Left hindlimb (tissue), 1 donor: ENCODE data around the gene TPH2.
A peak's percentile ranks its signal among the peaks of the same experiment; 100 is the strongest.

Source experiments
- DNase-seq: peaks from one replicate; pipeline ENCODE4 v3.0.0-alpha.2; 2018

The TPH2 gene

GRCh38 chr12:71967211-71967610 is 28.6 kb downstream of the TPH2 start:
- no peak for DNase-seq

GRCh38 chr12:71969330-71969729 is 30.7 kb downstream of the TPH2 start:
- DNase-seq = no peak

- DNase-seq = no peak
Observed at GRCh38 chr12:71970031-71970430, 31.4 kb downstream of the TPH2 start.

GRCh38 chr12:71972441-71973074 is 33.9 kb downstream of the TPH2 start:
- no peak for DNase-seq

DNA sequence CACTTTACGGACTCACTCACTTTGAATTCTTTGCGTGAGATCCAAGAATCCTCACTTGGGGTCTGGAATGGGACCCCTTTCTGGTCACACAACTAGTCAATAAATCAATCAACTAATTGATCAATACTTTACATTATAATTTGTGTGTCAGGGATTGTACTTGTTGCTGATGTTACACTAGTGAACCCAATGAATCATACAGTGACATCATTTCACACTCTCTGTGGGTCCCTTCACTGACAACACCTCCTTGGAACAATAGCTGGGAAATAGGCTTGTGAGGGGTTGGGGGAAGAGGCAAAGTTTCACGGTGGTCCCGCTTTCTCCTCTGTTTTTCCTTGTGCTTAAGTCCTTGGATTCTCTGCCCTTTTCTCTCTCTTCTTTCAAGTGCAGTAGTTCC is 35.0 kb downstream of the TPH2 start:
- no peak for DNase-seq

- DNase-seq = no peak
Observed at GRCh38 chr12:71980538-71980937, 41.9 kb downstream of the TPH2 start.

GRCh38 chr12:71981149-71981548 is 42.5 kb downstream of the TPH2 start:
- no peak for DNase-seq

GRCh38 chr12:71994715-71995114 is 56.1 kb downstream of the TPH2 start:
- no peak for DNase-seq

- DNase-seq = no peak
Observed at GRCh38 chr12:71999795-72000194, 61.1 kb downstream of the TPH2 start.

DNA sequence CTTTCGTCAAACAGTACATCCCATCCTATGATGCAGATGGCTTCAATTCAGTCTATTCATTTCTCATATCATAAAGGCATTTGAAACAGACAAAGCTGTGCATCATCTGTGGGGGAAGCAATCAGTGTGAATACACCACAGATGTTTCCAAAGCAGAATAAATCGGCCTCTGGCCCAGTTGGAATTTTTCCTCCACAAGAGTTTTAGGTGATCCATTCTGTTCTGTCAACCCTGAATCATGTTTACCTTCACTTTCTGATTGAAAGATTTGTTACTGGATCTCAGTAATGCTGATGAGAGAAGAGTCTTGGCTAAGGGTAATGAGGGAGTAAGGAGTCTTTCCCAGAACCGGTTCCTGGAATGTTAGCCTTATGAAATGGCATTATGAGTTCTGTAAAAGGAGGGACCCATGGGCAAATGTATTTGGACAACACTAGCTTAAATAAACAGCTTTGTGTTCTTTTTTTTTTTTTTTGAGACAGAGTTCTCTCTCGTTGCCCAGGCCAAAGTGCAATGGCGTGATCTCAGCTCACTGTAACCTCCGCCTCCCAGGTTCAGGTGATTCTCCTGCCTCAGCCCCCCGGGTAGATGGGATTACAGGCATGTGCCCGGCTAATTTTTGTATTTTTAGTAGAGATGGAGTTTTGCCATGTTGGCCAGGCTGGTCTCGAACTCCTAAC is 62.5 kb downstream of the TPH2 start:
- no peak for DNase-seq

DNA sequence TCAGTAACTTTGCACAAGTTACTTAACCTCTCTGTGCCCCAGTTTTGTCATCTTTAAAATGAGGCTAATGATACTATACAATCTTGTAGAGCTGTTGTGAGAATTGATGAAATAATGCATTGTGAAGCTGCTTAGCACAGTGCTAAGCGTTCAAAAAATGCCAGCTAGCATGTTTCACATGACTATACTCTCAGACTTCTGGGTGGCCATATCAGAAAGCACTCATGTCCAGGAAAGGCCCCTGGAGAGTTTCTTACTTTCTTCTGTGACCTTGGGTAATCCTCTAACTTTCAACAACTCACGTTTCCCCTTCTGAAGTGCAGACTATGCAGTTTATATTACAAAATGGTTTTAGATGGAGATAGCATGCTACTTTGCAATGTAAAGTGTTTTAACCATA is 68.1 kb downstream of the TPH2 start:
- DNase-seq = no peak

DNA sequence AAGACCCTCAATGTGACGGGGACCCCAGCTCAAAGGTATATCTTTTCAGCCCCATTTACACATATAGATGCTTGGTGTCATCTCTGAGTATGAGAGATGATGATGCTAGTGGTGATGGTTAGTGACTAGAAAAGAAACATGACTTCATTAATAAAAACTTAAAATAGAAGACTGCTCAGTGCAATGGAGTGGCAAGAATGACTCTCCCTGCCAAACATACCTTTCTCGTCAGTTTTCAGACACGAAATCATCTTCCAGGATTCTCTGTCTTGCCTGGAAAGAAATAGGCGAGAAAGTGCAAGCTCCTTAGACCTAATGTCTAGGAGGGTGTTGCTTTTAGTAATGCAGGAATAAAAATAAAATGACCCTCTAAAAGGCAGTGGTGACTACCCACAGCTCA is 71.7 kb downstream of the TPH2 start:
- DNase-seq = no peak

DNA sequence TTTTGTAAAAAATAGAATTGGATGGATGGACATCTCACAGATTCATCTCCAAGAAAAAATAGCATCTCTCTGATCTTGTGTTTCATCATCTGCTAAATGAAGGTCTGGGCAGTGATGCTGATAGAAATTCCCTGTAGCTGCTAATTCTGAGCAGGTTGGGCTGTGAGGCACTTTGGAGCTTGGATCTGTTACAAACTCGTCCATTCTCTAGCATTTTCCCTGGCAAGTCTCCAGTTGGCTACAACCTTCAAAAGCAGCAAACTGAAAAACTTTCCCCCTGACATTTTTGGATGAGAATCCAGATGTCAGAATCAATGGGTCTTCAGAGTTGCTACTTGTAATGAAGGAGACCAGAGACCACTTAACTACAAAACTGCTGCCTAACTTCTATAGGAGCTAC is 72.7 kb downstream of the TPH2 start:
- DNase-seq = no peak

DNA sequence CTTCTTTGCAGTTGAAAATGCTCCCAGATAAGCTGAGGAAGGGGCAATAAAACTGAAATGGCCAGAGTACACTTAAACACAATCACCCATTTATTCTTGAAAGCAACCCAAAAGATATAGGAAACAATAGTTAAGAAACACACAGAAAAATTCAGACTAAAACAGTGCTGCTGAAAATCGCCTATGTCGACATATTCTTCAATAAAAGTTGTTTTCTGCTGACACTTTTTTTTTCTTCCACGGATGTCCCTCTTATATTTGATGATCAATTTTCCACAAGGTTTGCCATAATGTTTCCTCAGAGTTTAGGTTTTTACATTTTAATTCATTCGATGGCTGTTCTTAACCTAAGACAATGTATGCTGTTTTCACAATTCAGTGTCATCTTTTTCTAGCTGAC is 74.2 kb downstream of the TPH2 start:
- DNase-seq = no peak

DNA sequence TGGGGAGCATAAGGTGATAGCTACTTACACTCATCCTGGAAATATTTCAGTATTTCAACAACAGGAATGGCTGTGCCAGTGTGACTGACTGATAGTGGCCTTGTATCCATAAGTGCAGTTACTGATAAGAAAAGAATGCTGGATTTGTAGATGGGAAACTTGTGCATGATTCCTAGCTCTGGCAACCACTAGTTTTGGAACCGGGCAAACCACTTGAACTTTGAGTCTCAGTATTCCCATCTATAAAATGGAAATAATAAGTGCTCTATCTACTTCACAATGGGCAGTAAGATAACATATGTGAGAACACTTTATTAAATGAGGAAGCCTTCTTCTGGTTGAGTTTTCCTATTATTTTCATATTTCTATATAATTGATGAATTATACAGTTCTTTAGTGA is 77.2 kb downstream of the TPH2 start:
- no peak for DNase-seq

DNA sequence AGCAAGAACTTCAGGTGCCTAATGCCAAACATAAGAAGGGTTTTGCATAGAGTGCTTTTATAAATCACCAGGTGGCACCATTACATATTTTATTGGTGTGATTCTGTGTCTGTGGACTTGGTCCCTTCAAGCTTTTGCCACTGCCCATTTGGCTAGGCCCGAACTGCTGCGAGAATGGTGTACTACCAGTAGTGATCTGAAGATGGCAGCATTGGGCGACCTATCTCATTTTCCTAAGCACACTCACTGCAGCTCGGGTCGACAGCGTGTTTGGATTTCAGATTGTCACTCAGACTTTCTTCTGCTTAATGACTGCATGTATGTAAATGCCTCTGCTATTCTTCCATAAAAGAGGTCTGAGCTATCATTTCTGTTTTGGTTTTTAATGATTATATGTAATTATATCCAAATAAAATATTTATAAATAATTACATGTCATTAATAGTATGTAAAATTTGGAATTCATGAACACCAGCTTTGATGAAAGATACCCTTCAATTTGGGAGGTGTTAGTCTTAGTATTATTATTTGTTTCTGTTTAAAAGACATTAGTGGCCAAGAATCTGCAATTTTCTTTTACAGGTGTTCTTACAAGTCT is 78.5 kb downstream of the TPH2 start:
- peak; percentile 69 for DNase-seq

DNA sequence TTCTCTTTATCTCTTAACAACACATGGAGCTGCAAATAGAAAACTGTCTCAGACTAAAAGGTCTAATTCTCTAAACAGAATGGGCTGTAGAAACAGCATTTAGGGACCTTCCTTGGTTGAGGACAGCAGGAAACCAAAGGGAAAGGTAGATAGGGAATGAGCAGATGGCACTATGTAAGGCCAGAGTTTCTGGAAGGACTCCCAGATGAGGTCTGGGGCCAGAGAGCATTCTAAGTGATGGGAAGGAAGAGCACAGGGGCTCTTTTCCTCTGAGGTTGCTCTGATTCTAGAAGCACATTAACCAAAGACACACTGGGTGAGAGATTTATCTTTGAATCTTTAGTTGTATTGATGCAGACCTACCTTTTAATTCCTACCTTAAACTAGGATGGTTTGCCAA is 79.4 kb downstream of the TPH2 start:
- no peak for DNase-seq

DNA sequence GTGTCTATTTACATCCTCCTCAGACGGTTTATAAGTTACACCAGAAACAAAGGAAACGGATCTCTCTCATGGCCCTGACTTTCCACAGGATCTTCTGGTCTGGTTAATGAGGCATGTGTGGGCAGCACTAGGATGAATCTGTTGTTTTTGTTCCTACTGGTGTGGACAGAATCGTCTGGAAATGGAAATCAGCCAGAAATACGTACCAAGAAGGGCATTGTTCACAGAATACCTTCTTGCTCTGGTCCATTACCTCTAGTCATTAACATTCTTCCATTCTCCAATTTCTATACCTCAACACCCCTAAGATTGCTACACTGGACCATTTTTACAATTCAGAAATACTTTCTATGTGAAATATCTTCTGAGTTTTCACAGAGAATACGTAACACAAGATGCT is 86.0 kb downstream of the TPH2 start:
- no peak for DNase-seq

DNA sequence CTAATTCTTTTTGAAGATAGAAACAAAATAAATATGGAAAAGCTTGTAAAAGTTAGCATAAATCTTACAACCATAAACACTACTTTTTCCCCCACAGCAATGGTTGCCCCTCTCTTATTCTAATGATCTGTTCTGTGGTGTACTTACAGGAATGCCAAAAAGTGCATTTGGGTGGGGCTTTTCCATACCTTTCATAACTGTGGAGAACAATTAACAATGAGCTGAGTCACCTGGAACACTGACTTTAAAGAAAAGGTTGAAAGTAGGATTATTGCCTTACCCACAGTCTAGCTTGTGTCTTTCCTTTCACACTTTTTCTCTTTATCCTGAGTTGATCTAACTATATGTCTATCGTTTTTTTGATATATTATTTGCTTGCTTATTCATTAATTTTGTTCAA is 86.9 kb downstream of the TPH2 start:
- no peak for DNase-seq

GRCh38 chr12:72028966-72029365 is 90.3 kb downstream of the TPH2 start:
- no peak for DNase-seq

- no peak for DNase-seq
Observed at GRCh38 chr12:72030277-72030676, 91.6 kb downstream of the TPH2 start.

GRCh38 chr12:72031066-72031465 is 92.4 kb downstream of the TPH2 start:
- DNase-seq = no peak

DNA sequence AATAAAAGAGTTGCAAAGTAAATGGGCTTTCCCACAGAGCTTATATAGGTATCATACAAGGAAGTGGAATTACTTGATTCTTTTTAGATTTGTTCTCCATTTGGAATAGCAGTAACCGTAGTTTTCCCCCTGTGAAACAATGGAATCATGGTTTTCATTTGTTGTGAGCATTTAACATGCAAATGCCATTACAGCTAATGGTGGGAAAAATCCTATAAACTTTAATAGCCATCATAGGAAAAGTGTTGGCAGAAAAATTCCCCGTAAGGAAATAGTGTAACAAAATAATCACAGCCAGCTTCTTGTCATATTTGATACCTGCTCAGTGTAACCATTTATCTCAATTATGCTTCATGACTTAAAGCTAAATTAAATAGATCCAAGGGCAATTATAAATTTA is 95.3 kb downstream of the TPH2 start:
- no peak for DNase-seq

- DNase-seq = no peak
Observed at GRCh38 chr12:72035625-72036024, 97.0 kb downstream of the TPH2 start.

DNA sequence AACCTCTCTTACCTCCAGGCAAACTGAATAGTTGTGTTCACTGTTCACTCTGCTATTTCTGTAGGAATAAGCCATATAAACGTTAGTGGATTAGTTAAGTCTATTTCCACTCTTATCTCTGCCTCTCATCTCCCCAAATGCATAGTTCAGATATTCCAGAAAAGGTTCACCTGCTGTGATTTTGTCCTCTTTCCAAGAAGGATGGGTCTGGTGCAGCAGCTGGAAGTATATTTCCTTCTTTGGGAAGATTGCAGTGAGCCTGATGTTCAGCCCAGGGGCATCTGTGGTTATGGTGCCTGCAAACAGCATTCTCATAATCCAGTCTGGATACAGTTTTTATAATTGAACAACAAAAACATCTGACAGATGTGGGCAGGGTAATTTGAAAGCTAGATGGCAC is 97.7 kb downstream of the TPH2 start:
- DNase-seq = no peak
